WERI-Rb-1 (cell line): ENCODE measurements around the gene FRK.

Source experiments
- DNase-seq: peaks from one replicate; pipeline ENCODE4 v3.0.0-alpha.2; 2020
- H3K27ac ChIP-seq: fragments of 250-450 bp; sonication (Bioruptor Pico); 2 replicates; pipeline ENCODE4 v1.5.1; 2020; ENCODE audit warnings: mild to moderate bottlenecking, moderate library complexity
- H3K27me3 ChIP-seq: fragments of 250-450 bp; sonication (Bioruptor Pico); 2 replicates; pipeline ENCODE4 v1.5.1; 2021; ENCODE audit warnings: mild to moderate bottlenecking, low read depth, moderate library complexity; ENCODE audit not compliant: insufficient read depth, severe bottlenecking
- H3K36me3 ChIP-seq: fragments of 250-450 bp; sonication (Bioruptor Pico); 2 replicates; pipeline ENCODE4 v1.5.1; 2020; ENCODE audit warnings: mild to moderate bottlenecking, moderate library complexity
- H3K4me3 ChIP-seq: 2 replicates; pipeline ENCODE4 v1.5.1; 2011; ENCODE audit warnings: low read depth, mild to moderate bottlenecking, control low read depth, low read length
- H3K9me3 ChIP-seq: fragments of 250-450 bp; sonication (Bioruptor Pico); 2 replicates; pipeline ENCODE4 v1.5.1; 2021; ENCODE audit warnings: mild to moderate bottlenecking, moderate library complexity; ENCODE audit not compliant: severe bottlenecking
- CTCF ChIP-seq: IDR thresholded peaks from 2 replicates; pipeline ENCODE4 v1.5.1; 2011; ENCODE audit warnings: low read depth, mild to moderate bottlenecking, control low read depth, inconsistent platforms, low read length

FRK gene

DNA sequence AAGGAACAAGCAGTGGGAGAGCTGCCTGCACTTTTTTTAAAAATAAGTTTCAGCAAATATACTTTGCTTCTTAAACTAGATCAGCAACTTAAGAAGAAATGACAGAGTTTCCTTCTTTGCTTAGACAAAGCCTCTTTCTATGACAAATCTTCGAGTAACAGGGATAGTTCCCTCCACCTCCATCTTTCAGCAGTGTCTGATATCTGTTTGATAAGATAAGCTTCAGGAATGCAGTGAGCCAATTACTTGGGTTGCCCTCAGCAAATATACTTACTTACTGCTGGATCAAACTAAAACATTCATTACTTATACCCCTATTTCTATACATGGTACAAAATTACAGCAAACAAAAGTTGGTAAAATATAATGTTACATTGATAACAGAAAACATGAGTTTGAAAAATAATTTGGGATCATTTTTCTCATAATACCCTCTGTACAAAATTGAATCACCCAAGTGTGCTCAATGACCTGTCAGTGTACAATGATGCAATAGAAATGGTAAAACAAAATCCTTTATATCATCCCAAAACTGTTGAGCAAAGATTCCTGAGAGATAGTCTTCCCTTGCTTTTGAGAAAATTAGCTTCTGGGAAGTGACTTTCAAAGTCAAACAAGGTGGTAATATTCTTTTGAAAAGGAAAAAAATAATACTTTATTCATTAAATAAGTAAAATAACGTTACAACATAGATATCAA, 24.5 kb downstream of the FRK start:
- no peaks in the 10 kb centered on the region for H3K36me3 ChIP-seq
- no peak for DNase-seq
- H3K9me3 ChIP-seq: no peaks in the 10 kb centered on the region
- no peak overlapping the region for H3K27ac ChIP-seq
- H3K4me3 ChIP-seq: no peak overlapping the region
- TF ChIP-seq CTCF: no peak
- H3K27me3 ChIP-seq: no peaks in the 10 kb centered on the region

GRCh38 chr6:116035616-116036015, 25.1 kb downstream of the FRK start:
- Histone ChIP-seq H3K36me3 (no peaks in the 10 kb centered on the region), H3K4me3 (no peak overlapping the region), H3K27me3 (no peaks in the 10 kb centered on the region), H3K27ac (no peak overlapping the region), H3K9me3 (no peaks in the 10 kb centered on the region)
- DNase-seq: no peak
- no peak for TF ChIP-seq CTCF

- no peak overlapping the region for H3K4me3 ChIP-seq
- no peak for TF ChIP-seq CTCF
- H3K27ac ChIP-seq: no peak overlapping the region
- no peaks in the 10 kb centered on the region for H3K36me3 ChIP-seq
- H3K9me3 ChIP-seq: no peaks in the 10 kb centered on the region
- no peaks in the 10 kb centered on the region for H3K27me3 ChIP-seq
- DNase-seq: no peak
Observed at GRCh38 chr6:116034327-116034726, 26.4 kb downstream of the FRK start.

- no peak for DNase-seq
- no peak for TF ChIP-seq CTCF
- Histone ChIP-seq H3K4me3 (no peak overlapping the region), H3K27me3 (no peaks in the 10 kb centered on the region), H3K27ac (no peak overlapping the region), H3K9me3 (no peaks in the 10 kb centered on the region), H3K36me3 (no peaks in the 10 kb centered on the region)
Observed at GRCh38 chr6:116033687-116034303, 26.9 kb downstream of the FRK start.

DNA sequence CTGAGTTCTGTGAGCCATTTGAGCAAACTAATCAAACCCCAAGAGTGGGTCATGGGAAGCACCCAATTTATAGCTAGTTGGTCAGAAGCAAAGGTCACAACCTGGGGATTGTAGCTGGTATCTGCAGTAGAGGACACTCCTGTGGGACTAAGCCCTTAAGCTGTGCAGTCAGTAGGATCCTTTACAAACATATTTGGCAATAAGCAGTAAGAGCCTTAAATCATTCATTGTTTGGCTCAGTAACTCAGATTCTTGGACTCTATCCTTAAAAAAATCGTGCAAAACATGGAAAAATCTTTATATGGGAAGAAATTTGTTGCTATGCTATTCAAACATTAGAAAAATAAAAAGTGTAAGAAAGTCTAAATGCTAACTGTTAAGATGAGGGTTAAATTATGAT, 29.9 kb downstream of the FRK start:
- DNase-seq: no peak
- Histone ChIP-seq H3K9me3 (no peaks in the 10 kb centered on the region), H3K27me3 (no peaks in the 10 kb centered on the region), H3K36me3 (no peaks in the 10 kb centered on the region), H3K27ac (no peak overlapping the region), H3K4me3 (no peak overlapping the region)
- TF ChIP-seq CTCF: no peak

DNA sequence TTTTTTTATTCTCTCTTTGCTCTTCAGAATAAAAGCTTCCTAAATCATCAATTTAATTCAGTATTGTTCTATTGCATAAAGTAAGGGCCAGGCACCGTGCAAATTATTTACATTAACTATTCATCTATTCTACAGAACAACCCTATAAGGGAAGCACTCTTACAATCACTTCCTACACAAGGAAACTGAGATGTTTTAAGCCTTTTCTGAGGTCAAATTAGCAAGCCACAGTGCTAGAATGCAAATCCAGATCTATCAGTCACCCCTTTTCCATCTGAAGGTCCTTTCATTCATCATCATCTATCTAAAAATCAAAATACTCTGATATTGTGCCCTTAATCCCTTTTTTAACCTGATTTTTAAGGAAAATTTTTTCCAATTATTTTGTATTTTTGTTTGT, 31.2 kb downstream of the FRK start:
- no peak overlapping the region for H3K27ac ChIP-seq
- no peaks in the 10 kb centered on the region for H3K9me3 ChIP-seq
- no peaks in the 10 kb centered on the region for H3K36me3 ChIP-seq
- H3K27me3 ChIP-seq: no peaks in the 10 kb centered on the region
- TF ChIP-seq CTCF: no peak
- no peak overlapping the region for H3K4me3 ChIP-seq
- DNase-seq: no peak
